Measurements from ENCODE around the gene SREBF1. TPM values are rescaled to one million over a fixed set of nuclear protein-coding genes. Genes with fewer than 3 reads are reported as not detected.

The SREBF1 gene
- total RNA-seq, 6 experiments from 2014 or later: 63.8 to 246 (median 173) TPM

DNA sequence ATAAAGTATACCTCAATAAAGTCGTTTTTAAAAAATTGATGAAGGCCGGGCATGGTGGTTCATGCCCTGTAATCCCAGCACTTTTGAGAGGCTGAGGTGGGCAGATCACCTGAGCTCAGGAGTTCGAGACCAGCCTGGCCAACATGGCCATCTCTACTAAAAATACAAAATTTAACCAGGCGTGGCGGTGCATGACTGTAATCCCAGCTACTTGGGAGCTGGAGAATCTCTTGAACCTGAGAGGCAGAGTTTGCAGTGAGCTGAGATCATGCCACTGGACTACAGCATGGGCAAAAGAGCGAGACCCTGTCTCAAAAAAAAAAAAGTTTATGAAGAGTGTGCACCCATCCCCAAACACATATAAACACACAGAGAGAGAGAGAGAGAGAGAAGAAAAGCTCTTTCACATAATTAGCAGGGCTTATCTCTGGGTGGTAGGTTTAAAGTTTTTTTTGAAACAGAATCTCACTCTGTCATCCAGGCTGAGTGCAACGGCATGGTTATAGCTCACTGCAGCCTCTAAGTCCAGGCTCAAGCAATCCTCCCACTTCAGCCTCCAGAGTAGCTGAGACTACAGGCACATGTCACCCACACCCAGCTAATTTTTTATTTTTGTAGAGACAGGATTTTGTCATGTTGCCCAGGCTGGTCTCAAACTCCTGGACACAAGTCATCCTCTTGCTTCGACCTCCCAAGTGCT is 3.0 kb downstream of the SREBF1 start:
- Histone ChIP-seq H3K36me3 (no peaks in the 10 kb centered on the region), H3K9me3 (no peaks in the 10 kb centered on the region), H3K27ac (peak overlapping the region; percentile 99 to 100 (median 99)), H3K4me3 (no peak overlapping the region), H3K4me1 (peaks cover 0 to 85% (median 44%) of the 10 kb centered on the region in 4 donors), H3K27me3 (no peaks in the 10 kb centered on the region)
- DNase-seq (no peak), ATAC-seq (no peak)
- intact Hi-C loops (cut with DNase I): no loop called here
- 70% methylated on average over 7 of the region's 8 CpGs for WGBS (ENCODE audit: insufficient coverage, low coverage, low lambda C conversion rate, missing lambda C conversion rate)
- TF ChIP-seq, protein P1, sequence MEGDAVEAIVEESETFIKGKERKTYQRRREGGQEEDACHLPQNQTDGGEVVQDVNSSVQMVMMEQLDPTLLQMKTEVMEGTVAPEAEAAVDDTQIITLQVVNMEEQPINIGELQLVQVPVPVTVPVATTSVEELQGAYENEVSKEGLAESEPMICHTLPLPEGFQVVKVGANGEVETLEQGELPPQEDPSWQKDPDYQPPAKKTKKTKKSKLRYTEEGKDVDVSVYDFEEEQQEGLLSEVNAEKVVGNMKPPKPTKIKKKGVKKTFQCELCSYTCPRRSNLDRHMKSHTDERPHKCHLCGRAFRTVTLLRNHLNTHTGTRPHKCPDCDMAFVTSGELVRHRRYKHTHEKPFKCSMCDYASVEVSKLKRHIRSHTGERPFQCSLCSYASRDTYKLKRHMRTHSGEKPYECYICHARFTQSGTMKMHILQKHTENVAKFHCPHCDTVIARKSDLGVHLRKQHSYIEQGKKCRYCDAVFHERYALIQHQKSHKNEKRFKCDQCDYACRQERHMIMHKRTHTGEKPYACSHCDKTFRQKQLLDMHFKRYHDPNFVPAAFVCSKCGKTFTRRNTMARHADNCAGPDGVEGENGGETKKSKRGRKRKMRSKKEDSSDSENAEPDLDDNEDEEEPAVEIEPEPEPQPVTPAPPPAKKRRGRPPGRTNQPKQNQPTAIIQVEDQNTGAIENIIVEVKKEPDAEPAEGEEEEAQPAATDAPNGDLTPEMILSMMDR (IDR thresholded peaks at IDR 0.05): no peak
- no peak for TF ChIP-seq POLR2A (IDR thresholded peaks at IDR 0.05)

DNA sequence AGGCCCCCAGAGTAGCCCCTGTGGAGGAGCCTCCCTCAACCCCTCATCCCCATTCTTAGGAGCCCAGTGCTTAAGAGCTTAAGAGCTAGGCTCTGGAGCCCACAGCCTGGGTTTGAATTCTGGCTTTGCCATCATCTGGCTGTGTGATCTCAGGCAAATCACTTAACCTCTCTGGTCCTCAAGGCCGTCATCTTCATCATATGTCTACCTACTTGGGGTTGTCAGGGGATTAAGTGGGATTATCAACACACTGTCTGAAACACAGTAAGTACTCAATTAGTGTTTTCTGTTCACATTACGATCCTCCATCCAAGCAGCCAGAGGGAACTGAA is 4.8 kb downstream of the SREBF1 start:
- no peaks in the 10 kb centered on the region for H3K36me3 ChIP-seq
- peak overlapping the region in 2 of 3 donors; percentile 39 to 91 for H3K27ac ChIP-seq
- no peaks in the 10 kb centered on the region for H3K27me3 ChIP-seq
- intact Hi-C loops (cut with DNase I): no loop called here
- H3K9me3 ChIP-seq: no peaks in the 10 kb centered on the region
- DNase-seq (no peak), ATAC-seq (no peak)
- H3K4me1 ChIP-seq: peaks cover 0 to 86% (median 43%) of the 10 kb centered on the region in 4 donors
- WGBS (ENCODE audit: insufficient coverage, low coverage, low lambda C conversion rate, missing lambda C conversion rate): 81% methylated on average over 2 of the region's 2 CpGs
- TF ChIP-seq, protein P1 (IDR thresholded peaks at IDR 0.05): no peak
- no peak for TF ChIP-seq POLR2A (IDR thresholded peaks at IDR 0.05)
- no peak overlapping the region for H3K4me3 ChIP-seq

DNA sequence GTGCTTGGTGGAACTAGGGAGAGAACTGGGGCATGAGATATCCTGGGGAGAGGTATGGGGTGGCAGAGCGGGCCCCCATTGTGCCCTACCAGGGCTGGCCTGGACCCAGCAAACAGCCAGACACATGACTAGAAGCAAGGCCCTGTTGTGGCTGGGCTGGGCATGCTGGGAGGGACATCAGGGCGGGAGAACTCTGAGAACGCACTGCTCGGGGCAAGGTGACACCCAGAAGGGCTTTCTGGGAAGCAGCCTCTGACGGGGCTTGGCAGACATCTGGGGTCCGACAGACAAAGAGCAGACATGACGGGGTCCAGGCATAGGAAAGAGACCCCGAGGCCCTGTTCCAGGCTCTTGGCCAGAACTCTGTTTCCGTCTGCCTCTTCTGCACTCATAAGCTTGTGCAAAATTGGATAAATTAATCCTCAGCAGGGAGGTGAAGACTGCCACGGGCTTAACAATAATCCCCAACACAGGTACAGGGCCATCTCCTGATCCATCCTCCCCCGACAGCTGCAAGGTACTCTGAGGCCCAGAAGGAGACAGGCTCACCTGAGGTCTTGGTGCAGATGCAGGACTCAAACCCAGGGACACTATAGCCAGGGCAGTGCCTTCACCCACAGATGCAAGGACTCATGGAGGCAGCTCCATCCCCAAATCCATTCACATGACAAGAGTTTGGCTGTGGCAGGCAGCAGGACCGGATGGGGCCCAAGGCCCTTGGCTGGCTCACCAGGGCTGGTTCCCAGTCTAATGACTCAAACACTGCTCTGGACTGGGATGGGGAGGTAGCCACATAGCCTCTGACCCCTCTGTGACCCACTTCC is 5.4 kb downstream of the SREBF1 start:
- intact Hi-C loops (cut with DNase I): no loop called here

DNA sequence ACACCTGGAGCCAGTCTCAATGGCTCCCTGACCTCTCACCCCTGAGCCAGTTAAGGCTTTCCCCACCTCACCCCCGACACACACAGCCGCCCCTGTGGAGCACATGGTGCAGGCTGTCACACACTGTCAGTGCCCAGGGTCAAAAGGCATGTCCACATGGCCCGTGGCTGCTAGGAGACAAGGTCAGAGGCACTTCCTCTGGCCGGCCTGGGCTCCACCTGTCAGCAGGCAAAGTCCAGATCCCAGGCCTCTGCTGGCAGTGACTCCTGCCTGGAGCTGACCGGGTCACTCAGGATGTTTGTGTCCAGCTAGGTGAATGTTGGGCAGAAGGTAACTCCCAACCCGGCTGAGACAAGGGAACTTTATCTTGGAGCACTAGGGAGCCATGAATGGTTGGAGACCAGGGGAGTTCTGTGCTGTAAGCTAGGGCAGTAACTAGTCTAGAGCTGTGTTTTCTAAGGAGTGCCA is 6.0 kb downstream of the SREBF1 start:
- intact Hi-C loops (cut with DNase I): no loop called here
- Histone ChIP-seq H3K4me1 (peaks cover 0 to 96% (median 51%) of the 10 kb centered on the region in 4 donors), H3K27ac (peak overlapping the region; percentile 65 to 91 (median 74))

More for the DNA sequence above, 5.4 kb downstream of the SREBF1 start:
- H3K9me3 ChIP-seq: no peaks in the 10 kb centered on the region
- no peak overlapping the region for H3K4me3 ChIP-seq
- H3K27ac ChIP-seq: peak overlapping the region; percentile 15 to 91 (median 39)
- H3K27me3 ChIP-seq: no peaks in the 10 kb centered on the region
- H3K4me1 ChIP-seq: peaks cover 0 to 91% (median 46%) of the 10 kb centered on the region in 4 donors
- ATAC-seq: peak in 1 of 4 donors; percentile 9
- DNase-seq: no peak
- TF ChIP-seq, protein P1 (IDR thresholded peaks at IDR 0.05): no peak
- no peak for TF ChIP-seq POLR2A (IDR thresholded peaks at IDR 0.05)
- H3K36me3 ChIP-seq: no peaks in the 10 kb centered on the region
- 30% methylated on average over 9 of the region's 12 CpGs for WGBS (ENCODE audit: insufficient coverage, low coverage, low lambda C conversion rate, missing lambda C conversion rate)

More for the DNA sequence above, 6.0 kb downstream of the SREBF1 start:
- 50% methylated on average over 1 of the region's 6 CpGs for WGBS (ENCODE audit: insufficient coverage, low coverage, low lambda C conversion rate, missing lambda C conversion rate)
- Histone ChIP-seq H3K4me3 (no peak overlapping the region), H3K36me3 (no peaks in the 10 kb centered on the region), H3K9me3 (no peaks in the 10 kb centered on the region), H3K27me3 (no peaks in the 10 kb centered on the region)
- DNase-seq (peak; percentile 91 to 98 (median 97)), ATAC-seq (peak; percentile 77 to 89 (median 86))
- TF ChIP-seq, protein P1 (IDR thresholded peaks at IDR 0.05): no peak
- peak; percentile 80 for TF ChIP-seq POLR2A (IDR thresholded peaks at IDR 0.05)
